G401 (cell line): ENCODE results near the gene IGHMBP2. TPM values are rescaled to one million over a fixed set of nuclear protein-coding genes. Genes with fewer than 3 reads are reported as not detected.
A peak's percentile ranks its signal among the peaks of the same experiment; 100 is the strongest.

Experiments used
- DNase-seq: peaks from one replicate; pipeline ENCODE4 v3.0.0-alpha.2; 2015; ENCODE audit warnings: low spot score
- in situ Hi-C: cut with HindIII; loops from 2 replicates; pipeline ENCODE4 v1.10.0; 2016; ENCODE audit warnings: low sequenced_read_pairs, mixed read lengths
- total RNA-seq: library from RNA; depleted of rRNA; stranded (reverse); fragments of >200 nt; shearing (Covaris generic); gene quantifications from 2 replicates; pipeline ENCODE4 v1.2.3, GENCODE V29; 2014

IGHMBP2 gene
- total RNA-seq, 1 experiment from 2014 or later, result 19.1 TPM

DNA sequence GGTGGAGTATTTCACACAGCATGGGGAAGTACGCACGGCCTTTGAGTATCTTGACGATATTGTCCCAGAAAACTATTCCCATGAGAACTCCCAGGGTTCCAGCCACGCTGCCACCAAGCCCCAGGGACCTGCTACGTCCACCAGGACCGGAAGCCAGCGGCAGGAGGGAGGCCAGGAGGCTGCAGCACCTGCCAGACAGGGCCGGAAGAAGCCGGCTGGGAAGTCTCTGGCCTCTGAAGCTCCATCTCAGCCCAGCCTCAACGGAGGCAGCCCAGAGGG lies 32.6 kb downstream of the IGHMBP2 start:
- in situ Hi-C loops, result no loop called here

DNA sequence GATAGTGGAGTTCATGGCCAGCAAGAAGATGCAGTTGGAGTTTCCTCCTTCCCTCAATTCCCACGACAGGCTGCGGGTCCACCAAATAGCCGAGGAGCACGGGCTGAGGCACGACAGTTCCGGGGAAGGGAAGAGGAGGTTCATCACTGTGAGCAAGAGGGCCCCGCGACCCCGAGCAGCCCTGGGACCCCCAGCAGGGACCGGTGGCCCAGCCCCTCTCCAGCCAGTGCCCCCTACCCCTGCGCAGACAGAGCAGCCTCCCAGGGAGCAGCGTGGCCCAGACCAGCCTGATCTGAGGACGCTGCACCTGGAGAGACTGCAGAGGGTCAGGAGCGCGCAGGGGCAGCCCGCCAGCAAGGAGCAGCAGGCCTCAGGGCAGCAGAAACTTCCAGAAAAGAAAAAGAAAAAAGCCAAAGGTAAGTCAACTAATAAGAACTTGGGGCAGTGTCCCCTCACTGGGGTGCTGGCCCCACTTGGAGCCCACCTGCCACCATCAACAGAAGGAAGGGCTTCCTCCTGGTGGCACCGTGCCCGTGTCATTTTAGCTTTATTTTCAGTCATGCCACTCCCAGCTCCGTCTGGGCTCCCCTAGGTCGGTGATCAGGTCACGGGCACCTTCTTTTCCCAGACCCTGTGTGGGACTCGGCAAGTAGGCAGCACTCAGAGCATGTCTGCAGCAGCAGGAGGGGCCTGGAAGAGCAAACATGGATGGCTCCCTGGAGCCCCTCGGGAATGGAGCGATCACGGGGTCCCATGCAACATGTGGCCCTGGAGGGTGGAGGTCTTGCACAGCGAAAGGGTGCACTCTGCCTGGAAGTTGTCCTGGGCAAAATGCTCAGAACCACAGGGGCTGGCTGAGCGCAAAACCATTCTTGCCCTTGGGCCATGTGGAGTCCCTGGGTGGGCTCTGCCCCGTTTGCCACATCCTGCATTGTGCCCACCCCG lies 33.3 kb downstream of the IGHMBP2 start:
- no peak for DNase-seq
- in situ Hi-C loops, result no loop called here

More for the DNA sequence above, 32.6 kb downstream of the IGHMBP2 start:
- no peak for DNase-seq

DNA sequence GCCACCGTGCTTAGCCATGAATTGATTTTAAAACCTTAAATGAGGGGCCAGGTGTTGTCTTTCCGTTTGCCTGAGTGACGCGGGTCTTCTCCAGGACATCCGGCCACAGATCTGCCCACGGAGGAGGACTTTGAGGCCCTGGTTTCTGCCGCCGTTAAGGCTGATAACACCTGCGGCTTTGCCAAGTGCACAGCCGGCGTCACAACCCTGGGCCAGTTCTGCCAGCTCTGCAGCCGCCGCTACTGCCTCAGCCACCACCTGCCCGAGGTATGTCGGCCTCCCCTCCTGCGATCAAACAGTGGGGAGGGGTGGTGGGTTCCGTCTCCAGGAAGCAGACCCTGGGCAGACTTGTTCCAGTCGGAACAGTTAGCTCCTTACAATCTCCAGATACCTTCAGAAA lies 34.4 kb downstream of the IGHMBP2 start:
- DNase-seq, result peak; percentile 89
- in situ Hi-C loops, result no loop called here

DNA sequence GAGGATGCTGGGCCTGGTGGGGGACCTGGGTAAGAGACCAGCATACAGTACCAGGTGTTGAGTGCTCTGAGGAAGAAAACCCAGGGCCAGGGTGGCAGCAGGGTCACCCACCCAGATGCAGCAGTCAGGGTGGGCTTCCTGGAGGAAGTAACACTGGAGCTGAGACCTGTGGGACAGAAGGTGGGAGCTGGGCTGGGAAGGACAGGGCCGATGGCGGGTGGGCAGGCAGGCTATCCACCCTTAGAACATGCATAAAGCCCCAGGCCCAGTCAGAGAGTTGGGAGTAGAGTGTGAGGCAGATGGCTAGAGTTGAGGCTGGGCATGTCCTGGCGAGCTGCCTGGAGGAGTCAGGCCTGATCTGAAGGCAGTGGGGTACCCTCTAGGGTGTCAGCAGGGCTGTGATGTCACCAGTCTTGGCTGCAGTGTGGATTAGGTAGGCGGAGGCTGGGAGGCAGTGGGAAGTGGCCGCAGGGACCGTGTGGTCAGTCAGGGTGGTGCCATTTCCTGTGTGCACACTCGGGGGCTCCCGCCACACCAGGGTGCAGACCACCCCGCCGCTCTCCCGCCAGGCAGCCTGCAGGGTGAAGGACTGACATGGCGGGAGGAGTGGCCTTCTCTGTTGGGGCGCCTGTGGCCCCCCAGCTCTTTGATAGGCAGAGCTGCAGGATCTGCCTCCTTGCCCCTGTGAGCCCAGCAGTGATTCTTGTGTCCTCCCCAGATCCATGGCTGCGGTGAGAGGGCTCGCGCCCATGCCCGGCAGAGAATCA lies 35.3 kb downstream of the IGHMBP2 start:
- in situ Hi-C loops, result no loop called here
- peak; percentile 73 for DNase-seq

DNA sequence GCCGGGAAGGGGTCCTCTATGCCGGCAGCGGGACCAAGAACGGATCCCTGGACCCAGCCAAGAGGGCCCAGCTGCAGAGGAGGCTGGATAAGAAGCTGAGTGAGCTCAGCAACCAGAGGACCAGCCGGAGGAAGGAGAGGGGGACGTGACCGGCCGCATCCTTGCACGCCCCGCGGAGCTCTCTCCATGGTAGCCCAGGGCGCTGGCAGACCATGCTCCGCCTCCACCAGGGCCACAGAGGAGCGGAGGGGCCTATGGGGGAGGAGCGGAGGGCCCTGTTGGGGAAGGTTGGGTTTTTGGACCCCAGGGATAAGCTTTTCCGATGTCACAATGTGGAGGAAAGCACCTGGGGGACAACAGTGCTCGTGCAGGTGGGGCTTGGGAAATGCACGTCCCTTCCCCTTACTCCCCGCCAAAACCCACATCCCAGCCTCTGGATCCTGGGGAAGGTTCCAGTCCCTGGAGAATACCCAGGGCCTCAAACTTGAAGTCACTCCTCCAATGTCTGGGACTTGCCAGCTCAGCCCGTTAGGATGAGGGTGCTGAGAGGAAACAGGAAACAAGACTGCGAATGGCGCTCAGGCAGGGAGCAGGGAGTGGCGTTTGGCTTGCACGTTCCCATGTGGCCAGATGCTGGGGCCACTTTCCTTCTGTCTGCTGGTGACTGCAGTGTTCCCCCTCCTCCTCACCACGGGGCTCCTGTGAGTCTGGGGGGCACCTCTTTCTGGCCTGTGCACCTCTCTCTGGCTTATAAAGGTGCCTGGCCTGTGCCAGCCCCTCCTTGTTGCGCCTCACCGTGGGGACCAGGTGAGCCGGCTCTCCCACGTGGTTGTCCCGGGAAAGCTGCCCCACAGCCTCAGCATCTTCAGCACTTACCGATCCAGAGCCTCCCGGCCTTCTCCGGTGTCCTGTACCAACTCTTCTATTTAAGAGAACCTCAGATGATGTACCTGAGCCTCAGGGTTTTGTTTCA lies 36.2 kb downstream of the IGHMBP2 start:
- in situ Hi-C loops, result no loop called here
- no peak for DNase-seq

DNA sequence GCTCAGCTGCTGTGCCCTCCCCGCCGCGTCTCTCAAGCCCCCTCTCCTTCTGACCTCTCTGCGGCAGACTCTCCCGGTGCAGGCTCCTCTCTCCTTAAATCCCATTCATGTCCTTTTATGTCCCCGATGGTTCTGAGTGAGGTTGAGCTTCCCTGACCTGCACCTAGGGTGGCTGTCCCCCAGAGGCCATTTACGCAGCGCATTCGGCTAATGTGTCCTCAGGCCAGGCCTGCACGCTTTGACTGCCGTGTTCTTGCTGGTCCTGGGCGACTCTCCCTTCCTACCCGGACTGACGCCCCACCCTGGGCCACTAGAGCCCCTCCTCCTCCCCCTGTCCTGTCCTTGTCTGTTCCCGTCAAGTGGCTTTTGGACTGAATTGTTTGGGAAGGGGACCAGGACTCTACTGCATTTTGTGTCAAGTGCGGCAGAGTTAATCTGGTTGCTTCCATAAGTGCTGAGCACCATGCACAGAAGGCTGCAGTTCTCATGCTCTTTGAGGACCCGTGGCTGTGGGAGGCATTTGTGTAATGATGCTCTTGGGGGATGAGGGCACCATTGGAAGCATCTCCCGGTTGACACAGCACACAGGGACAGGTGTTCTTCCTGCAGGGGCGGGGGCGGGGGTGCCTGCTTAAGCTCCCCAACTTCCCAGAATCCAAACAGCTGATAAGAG lies 37.1 kb downstream of the IGHMBP2 start:
- DNase-seq, result no peak
- in situ Hi-C loops, result no loop called here

DNA sequence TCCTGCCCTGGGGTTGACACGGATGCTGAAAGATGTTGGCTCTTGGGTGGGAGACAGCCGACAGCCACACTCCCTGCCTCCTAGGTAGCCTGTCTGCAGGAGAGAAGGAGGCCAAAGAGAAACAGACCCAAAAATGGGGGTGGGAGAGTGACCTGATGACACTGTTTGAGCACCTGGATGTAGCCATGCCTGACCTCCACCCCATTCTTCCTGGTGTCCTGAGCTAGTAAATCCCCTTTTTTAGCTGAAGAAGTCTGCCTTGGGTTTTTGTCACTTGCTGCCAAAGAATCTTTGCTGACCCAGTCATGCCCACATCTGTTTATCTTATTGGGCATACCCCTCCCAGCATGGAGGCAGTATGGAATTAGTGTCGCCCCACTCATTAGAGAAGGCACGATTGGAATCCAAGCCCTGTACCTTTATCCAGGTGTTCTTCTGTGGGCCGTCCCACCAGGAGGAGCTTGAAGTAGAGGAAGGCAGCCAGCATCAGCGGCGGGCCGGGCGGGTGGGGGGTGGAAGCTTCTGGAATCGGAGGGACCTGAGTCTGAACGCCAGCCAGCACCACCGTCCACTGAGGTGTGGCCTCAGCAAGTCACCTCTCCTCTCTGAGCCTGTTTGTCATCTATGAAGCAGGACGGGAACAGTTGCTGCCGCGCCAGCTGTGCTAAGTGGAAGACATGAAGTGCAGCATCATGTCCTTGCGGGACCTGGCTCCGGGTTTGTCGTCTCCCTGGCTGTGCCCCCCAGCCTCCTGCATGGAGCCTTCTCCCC lies 37.8 kb downstream of the IGHMBP2 start:
- DNase-seq, result no peak
- in situ Hi-C loops, result no loop called here

DNA sequence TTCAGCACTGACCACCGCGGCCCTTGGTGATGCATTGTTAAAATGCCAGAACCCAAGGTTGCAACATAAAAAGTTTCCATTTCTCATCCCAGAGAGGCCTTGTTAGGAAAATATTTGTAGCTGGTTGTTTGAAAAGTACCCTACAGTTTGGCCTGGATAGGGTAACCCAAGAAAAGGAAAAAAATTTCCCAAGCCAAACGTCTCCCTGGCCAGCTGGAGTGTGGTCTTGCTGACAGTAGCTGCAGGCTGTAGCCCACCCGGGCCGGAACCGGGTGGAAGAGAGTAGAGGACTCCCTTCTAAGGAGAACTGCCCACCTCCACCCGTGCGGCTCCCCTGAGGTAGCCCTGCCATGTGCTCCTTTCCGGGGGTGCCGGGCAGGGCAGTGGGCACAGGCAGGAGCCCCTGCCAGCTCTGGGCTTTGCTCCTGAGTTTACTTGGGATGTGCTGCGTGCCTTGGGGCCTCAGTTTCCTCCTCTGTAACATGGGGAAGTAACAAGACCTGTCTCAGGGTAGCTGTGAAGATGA lies 38.5 kb downstream of the IGHMBP2 start:
- in situ Hi-C loops, result no loop called here
- DNase-seq, result no peak

DNA sequence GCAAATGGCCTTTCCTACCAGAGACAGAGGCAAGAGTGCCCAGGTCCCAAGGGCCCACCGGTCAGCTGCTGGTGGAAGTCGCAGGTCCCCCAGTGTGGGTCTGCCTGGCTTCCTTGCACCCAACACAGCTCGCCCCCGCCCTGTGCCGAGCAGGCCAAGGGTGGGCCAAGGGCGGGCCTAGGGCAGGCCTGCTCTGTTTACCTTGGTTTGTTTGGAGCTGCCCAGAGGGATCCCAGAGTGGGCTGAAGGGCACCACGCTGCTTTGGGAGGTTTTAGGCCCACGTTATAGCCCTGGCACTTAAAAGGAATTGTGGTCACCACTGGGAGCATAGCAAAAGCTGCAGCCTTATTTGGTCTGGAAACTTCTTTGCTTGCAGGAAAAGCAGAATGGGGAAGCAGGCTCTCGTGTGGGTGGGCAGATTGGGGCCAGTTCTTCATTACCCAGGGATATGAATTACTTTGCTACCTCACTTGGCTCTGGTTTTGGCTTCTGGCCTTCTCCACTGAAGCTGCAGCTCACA lies 39.1 kb downstream of the IGHMBP2 start:
- in situ Hi-C loops, result no loop called here
- no peak for DNase-seq

DNA sequence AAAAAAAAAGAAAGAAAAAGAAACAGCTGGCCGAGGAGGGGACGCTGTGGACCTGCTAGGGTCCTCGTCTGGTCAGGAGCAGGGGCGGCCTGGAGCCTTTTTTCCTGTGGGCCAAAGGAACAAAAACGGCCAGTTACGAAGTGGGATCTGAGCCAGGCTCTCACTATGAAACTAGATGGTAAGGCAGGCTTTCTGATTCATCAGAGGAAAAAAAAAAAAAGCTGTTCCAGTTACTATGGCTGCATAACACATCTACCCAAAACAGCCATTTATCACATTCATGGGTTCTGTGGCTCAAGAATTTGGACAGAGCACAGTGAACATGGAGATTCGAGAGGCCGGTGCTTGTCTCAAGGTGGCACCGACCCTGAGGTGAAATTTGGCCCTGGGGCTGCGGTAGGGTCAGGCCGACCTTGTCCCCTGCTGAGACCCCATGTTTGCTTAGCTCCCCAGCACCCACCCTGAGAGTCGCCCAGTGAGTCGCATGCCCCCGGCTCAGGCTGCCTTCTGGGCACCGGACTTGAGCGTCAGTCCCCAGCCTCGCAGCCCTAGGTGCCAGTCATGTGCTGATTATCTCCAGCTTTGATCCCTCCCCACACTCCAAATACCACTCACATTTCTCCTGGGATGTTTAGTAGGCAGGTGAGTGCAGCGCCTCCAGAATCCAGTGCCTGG lies 42.9 kb downstream of the IGHMBP2 start:
- DNase-seq, result no peak
- in situ Hi-C loops, result no loop called here

DNA sequence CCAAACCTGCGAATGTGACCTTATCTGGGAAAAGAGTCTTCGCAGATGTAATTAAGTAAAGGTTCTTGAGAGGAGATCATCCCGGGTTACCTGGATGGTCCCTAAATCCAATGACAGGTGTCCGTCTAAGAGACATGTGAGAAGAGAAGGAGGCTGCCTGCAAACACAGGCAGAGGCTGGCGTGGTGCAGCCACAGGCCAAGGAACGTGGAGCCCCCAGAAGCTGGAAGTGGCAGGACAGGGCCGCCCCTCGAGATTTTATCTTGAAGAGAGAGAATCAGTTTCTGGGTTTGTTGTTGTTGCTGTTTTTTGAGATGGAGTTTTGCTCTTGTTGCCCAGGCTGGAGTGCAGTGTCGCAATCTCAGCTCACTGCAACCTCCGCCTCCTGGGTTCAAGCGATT lies 43.5 kb downstream of the IGHMBP2 start:
- in situ Hi-C loops, result no loop called here
- DNase-seq, result no peak

DNA sequence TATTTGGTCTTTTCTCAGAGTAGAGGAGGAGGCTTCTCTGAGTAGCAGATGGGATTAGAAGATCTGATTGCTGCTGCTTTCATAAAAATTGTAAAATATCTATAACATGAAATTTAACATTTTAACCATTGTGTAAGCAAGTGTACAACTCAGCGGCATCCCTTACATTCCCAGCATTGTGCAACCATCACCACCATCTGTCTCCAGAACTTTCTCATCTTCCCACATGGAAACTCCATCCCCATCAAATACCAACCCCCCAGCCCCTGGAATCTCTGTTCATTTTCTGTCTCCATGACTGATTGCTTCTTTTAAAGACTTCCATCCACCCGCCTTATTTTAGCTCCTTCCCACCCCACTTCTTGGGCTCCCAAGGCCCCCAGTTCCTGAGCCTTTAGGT lies 44.8 kb downstream of the IGHMBP2 start:
- DNase-seq, result no peak
- in situ Hi-C loops, result no loop called here

DNA sequence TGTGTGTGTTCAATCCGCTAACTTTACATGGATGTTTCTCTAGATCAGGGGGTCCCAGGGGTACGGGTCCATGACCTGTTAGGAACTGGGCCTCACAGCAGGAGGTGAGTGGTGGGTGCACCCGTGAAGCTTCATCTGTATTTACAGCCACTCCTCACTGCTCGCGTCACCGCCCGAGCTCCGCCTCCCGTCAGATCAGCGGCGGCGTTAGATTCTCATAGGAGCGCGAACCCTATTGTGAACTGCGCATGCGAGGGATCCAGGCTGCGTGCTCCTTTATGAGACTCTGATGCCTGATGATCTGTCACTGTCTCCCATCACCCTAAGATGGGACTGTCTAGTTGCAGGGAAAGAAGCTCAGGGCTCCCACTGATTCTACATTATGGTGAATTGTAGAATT lies 45.2 kb downstream of the IGHMBP2 start:
- DNase-seq, result peak; percentile 80
- in situ Hi-C loops, result no loop called here

DNA sequence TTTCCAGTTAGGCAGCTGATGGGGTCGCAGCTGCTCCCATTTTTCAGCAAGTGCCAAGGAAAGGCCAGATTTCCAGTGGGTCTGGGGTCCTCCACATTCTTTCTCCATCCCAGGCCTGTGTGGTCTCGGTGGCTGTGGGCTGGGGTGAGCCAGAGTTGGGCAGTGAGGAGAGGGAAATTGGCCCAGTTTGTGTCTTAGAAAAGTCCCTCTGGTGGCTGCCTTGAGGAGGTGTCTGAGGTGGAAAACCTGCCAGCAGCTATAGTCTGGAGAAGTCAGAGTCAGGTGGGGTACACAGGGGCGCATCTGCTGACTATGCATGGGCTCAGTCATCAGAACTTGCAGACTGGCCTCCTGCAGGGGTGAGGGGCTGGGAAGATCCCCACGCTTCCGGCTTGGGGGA lies 46.6 kb downstream of the IGHMBP2 start:
- in situ Hi-C loops, result no loop called here
- DNase-seq, result no peak

DNA sequence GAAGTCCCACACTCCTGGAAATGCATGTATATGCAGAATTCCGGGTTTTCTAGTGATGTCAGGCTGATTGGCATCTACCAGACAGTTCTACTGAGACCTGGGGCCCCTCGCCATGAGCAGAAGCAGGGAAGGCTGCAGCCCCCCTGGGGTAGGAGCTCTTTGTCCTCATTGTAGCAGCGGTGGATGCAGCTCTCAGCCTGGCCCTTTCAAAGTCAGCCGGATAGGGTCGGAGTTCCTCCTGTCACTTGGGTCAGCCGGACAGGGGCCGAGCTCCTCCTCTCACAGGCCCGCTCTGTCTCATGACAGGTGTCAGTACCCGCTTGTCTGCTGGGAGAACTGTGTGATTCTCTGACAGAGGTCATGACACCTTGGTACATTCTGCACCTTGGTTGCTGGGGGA lies 47.1 kb downstream of the IGHMBP2 start:
- no peak for DNase-seq
- in situ Hi-C loops, result no loop called here

DNA sequence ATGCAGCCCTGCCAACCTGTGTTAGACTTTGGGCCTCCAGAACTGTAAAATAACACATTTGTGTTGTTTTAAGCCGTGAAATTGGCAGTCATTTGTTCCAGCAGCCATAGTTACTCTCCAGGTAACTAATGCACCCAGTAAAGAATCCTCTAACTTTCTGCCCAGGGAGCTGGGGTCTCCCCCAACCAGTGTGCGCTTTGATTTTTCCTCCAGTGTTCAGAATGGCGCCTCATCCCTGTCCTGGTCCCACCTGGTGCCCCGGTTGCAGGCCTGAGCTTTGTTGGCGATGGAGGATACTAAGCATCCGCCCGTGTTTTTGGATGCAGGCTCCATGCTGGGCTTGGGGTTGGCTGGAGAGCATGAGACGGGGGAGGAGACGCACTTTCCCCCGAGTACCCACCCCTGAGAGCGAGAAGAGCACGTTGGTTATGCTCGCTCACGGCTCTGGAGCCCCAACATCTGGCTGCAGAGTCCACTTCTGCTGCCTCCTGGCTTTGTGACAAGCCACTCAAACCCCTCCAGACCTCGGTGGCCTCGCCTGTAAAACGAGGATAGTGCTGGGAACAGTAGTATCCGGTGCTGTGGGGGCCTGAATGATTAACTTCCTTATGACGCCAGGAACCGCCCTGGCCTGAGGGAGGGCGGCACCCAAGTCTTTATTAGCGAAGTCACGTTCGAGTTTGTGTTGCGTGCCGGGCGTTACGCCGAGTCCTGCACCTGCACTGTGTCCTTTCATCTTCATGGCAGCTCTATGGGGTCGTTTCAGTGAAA lies 51.3 kb downstream of the IGHMBP2 start:
- in situ Hi-C loops, result no loop called here
- DNase-seq, result no peak

DNA sequence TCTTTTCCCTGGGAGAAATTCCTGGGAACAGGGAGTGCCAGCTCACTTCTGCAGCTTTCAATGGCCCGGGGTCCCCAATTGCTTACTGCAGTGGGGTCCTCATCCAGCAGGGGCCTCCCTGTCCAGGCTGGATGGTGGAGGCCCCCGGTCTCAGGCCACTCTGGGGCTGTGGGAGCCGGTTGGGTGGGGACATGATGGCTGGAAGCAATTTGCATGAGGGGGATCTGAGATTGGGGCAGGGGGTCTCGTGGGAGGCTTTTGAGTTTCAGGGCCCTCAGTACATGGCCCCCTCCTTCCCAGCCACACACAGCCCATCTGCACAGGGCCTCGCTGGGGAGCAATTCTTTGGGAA lies 51.9 kb downstream of the IGHMBP2 start:
- no peak for DNase-seq
- in situ Hi-C loops, result no loop called here
